ENCODE results near the gene RGCC. TPM values are rescaled to one million over a fixed set of nuclear protein-coding genes. Genes with fewer than 3 reads are reported as not detected.

RGCC gene
- total and polyA plus RNA-seq, 12 donors, result 15.6 to 63.2 (median 46.6) TPM

GRCh38 chr13:41458761-41459431 lies 1.5 kb downstream of the RGCC start:
- Histone ChIP-seq H3K27me3 (peaks cover 0 to 33% (median 11%) of the 10 kb centered on the region in 7 donors), H3K27ac (peak overlapping the region; percentile 76 to 91 (median 84)), H3K9me3 (no peaks in the 10 kb centered on the region), H3K4me3 (peak overlapping the region; percentile 62 to 91 (median 74)), H3K36me3 (peaks cover 0 to 28% (median 0%) of the 10 kb centered on the region in 9 donors), H3K4me1 (peaks cover 0 to 51% (median 24%) of the 10 kb centered on the region in 9 donors)
- peak; percentile 35 to 75 (median 59) for TF ChIP-seq CTCF (IDR thresholded peaks at IDR 0.05)
- peak; percentile 32 to 45 for DNase-seq
- intact Hi-C loops (cut with DNase I), result loop anchor here in 5 of 10 donors (2.0 to 10.0 kb wide), 7 partner anchors 88 to 196 kb away; no protein-coding TSS in a partner anchor
- peak in 5 of 8 donors; percentile 7 to 38 (median 24) for ATAC-seq
- WGBS, 2 donors, result 27 to 49% methylated on average over 4 of the region's 4 CpGs

GRCh38 chr13:41459432-41460073 lies 2.2 kb downstream of the RGCC start:
- ATAC-seq, result no peak
- intact Hi-C loops (cut with DNase I), result loop anchor here in 7 of 10 donors (2.0 to 10.0 kb wide), 9 partner anchors 88 to 195 kb away; no protein-coding TSS in a partner anchor
- TF ChIP-seq CTCF (IDR thresholded peaks at IDR 0.05), result no peak
- DNase-seq, result no peak
- Histone ChIP-seq H3K27me3 (peaks cover 0 to 33% (median 11%) of the 10 kb centered on the region in 7 donors), H3K4me1 (peaks cover 0 to 58% (median 30%) of the 10 kb centered on the region in 9 donors), H3K27ac (peak overlapping the region; percentile 31 to 91 (median 84)), H3K36me3 (peaks cover 0 to 28% (median 0%) of the 10 kb centered on the region in 9 donors), H3K9me3 (no peaks in the 10 kb centered on the region), H3K4me3 (peak overlapping the region; percentile 22 to 91 (median 69))
- WGBS, 2 donors, result 63 to 69% methylated on average over 7 of the region's 7 CpGs

GRCh38 chr13:41460074-41460465 lies 2.7 kb downstream of the RGCC start:
- Histone ChIP-seq H3K4me3 (peak overlapping the region; percentile 22 to 91 (median 69)), H3K36me3 (peaks cover 0 to 28% (median 0%) of the 10 kb centered on the region in 9 donors), H3K9me3 (no peaks in the 10 kb centered on the region), H3K27me3 (peaks cover 0 to 33% (median 11%) of the 10 kb centered on the region in 7 donors), H3K27ac (peak overlapping the region; percentile 2 to 91 (median 84)), H3K4me1 (peaks cover 0 to 63% (median 35%) of the 10 kb centered on the region in 9 donors)
- no peak for DNase-seq
- no peak for TF ChIP-seq CTCF (IDR thresholded peaks at IDR 0.05)
- intact Hi-C loops (cut with DNase I), result loop anchor here in 3 of 10 donors (5.0 to 10.0 kb wide), 3 partner anchors 87 to 185 kb away; no protein-coding TSS in a partner anchor
- ATAC-seq, result no peak
- 62 to 70% methylated on average over 2 of the region's 2 CpGs for WGBS, 2 donors

- ATAC-seq, result no peak
- WGBS, 2 donors, result 31 to 34% methylated on average over 2 of the region's 2 CpGs
- peaks cover 0 to 27% (median 11%) of the 10 kb centered on the region in 7 donors for H3K27me3 ChIP-seq
- no peak for DNase-seq
- TF ChIP-seq CTCF (IDR thresholded peaks at IDR 0.05), result no peak
- intact Hi-C loops (cut with DNase I), result loop anchor here in 3 of 10 donors (5.0 to 10.0 kb wide), 3 partner anchors 86 to 184 kb away; no protein-coding TSS in a partner anchor
- H3K4me1 ChIP-seq, result peaks cover 0 to 72% (median 36%) of the 10 kb centered on the region in 9 donors
- peak overlapping the region in 7 of 10 donors; percentile 2 to 91 (median 86) for H3K27ac ChIP-seq
- H3K9me3 ChIP-seq, result no peaks in the 10 kb centered on the region
- H3K36me3 ChIP-seq, result peaks cover 0 to 28% (median 0%) of the 10 kb centered on the region in 9 donors
- H3K4me3 ChIP-seq, result peak overlapping the region in 9 of 10 donors; percentile 20 to 80 (median 68)
These were observed 3.6 kb downstream of the RGCC start for GRCh38 chr13:41460930-41461329.
